ENCODE measurements around the gene PTPN14. TPM values are rescaled to one million over a fixed set of nuclear protein-coding genes. Genes with fewer than 3 reads are reported as not detected.

Gene PTPN14
- total and polyA plus RNA-seq, 2 of the 8 experiments (the other 6 are each of a cell fraction or from before 2014, with no cell fraction given) = 14.4 to 93.6 TPM

DNA sequence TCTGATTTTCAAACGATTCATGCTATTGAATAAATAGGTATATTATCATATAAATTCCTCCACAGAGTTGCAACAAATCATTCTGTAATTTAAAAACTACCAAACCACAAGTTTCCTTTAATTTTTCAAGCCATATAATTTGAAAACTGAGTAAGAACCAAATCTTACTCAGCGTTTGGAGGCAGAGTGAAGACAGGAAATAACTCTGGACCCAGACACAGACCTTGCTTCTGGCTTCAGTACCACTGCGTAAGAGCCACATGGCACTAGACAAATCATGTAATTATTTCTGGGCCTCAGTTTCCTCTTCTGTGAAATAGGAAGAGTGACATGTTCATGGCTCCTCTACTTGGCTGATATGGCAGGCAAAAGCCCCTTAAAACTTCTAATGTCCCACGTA, 188.0 kb downstream of the PTPN14 start (continued):
- TF ChIP-seq HDAC6 (IDR thresholded peaks at IDR 0.05; ENCODE audit: low read depth, low read length) (no peak), BRCA1 (IDR thresholded peaks at IDR 0.05; ENCODE audit: low read depth, low read length) (no peak), CBX8 (IDR thresholded peaks at IDR 0.05; ENCODE audit: borderline replicate concordance, low read depth, low read length) (no peak)
- TF ChIP-seq, protein P1, sequence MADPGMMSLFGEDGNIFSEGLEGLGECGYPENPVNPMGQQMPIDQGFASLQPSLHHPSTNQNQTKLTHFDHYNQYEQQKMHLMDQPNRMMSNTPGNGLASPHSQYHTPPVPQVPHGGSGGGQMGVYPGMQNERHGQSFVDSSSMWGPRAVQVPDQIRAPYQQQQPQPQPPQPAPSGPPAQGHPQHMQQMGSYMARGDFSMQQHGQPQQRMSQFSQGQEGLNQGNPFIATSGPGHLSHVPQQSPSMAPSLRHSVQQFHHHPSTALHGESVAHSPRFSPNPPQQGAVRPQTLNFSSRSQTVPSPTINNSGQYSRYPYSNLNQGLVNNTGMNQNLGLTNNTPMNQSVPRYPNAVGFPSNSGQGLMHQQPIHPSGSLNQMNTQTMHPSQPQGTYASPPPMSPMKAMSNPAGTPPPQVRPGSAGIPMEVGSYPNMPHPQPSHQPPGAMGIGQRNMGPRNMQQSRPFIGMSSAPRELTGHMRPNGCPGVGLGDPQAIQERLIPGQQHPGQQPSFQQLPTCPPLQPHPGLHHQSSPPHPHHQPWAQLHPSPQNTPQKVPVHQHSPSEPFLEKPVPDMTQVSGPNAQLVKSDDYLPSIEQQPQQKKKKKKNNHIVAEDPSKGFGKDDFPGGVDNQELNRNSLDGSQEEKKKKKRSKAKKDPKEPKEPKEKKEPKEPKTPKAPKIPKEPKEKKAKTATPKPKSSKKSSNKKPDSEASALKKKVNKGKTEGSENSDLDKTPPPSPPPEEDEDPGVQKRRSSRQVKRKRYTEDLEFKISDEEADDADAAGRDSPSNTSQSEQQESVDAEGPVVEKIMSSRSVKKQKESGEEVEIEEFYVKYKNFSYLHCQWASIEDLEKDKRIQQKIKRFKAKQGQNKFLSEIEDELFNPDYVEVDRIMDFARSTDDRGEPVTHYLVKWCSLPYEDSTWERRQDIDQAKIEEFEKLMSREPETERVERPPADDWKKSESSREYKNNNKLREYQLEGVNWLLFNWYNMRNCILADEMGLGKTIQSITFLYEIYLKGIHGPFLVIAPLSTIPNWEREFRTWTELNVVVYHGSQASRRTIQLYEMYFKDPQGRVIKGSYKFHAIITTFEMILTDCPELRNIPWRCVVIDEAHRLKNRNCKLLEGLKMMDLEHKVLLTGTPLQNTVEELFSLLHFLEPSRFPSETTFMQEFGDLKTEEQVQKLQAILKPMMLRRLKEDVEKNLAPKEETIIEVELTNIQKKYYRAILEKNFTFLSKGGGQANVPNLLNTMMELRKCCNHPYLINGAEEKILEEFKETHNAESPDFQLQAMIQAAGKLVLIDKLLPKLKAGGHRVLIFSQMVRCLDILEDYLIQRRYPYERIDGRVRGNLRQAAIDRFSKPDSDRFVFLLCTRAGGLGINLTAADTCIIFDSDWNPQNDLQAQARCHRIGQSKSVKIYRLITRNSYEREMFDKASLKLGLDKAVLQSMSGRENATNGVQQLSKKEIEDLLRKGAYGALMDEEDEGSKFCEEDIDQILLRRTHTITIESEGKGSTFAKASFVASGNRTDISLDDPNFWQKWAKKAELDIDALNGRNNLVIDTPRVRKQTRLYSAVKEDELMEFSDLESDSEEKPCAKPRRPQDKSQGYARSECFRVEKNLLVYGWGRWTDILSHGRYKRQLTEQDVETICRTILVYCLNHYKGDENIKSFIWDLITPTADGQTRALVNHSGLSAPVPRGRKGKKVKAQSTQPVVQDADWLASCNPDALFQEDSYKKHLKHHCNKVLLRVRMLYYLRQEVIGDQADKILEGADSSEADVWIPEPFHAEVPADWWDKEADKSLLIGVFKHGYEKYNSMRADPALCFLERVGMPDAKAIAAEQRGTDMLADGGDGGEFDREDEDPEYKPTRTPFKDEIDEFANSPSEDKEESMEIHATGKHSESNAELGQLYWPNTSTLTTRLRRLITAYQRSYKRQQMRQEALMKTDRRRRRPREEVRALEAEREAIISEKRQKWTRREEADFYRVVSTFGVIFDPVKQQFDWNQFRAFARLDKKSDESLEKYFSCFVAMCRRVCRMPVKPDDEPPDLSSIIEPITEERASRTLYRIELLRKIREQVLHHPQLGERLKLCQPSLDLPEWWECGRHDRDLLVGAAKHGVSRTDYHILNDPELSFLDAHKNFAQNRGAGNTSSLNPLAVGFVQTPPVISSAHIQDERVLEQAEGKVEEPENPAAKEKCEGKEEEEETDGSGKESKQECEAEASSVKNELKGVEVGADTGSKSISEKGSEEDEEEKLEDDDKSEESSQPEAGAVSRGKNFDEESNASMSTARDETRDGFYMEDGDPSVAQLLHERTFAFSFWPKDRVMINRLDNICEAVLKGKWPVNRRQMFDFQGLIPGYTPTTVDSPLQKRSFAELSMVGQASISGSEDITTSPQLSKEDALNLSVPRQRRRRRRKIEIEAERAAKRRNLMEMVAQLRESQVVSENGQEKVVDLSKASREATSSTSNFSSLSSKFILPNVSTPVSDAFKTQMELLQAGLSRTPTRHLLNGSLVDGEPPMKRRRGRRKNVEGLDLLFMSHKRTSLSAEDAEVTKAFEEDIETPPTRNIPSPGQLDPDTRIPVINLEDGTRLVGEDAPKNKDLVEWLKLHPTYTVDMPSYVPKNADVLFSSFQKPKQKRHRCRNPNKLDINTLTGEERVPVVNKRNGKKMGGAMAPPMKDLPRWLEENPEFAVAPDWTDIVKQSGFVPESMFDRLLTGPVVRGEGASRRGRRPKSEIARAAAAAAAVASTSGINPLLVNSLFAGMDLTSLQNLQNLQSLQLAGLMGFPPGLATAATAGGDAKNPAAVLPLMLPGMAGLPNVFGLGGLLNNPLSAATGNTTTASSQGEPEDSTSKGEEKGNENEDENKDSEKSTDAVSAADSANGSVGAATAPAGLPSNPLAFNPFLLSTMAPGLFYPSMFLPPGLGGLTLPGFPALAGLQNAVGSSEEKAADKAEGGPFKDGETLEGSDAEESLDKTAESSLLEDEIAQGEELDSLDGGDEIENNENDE (IDR thresholded peaks at IDR 0.05; ENCODE audit: insufficient replicate concordance, low read length) = no peak
